HT1080 (cell line): ENCODE results near the gene CNTN6. TPM values are rescaled to one million over a fixed set of nuclear protein-coding genes. Genes with fewer than 3 reads are reported as not detected.

ENCODE experiments used
- DNase-seq: peaks from one replicate; pipeline ENCODE4 v3.0.0-alpha.2; 2015; ENCODE audit warnings: low read depth
- total RNA-seq: library from RNA; depleted of rRNA; stranded (reverse); fragments of >200 nt; shearing (Covaris generic); gene quantifications from 2 replicates; pipeline ENCODE4 v1.2.3, GENCODE V29; 2014

The CNTN6 gene
- total RNA-seq, 1 experiment from 2014 or later, result 0.11 TPM

DNA sequence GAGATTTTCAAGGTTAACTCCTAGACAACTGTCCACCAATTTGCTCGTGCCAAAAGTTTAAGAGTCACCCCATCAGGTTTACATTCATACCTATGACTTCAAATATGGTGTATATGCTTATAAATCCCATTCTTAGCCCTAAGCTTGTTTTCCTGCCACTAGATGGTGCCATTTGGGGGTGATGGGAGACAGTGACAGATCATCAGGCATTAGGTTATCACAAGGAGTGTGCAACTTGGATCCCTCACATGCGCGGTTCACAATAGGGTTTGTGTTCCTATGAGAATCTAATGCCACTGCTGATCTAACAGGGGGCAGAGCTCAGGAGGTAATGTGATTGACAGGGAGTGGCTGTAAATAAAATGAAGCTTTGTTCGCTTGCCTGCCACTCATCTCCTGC is 182.7 kb downstream of the CNTN6 start:
- DNase-seq, result no peak

DNA sequence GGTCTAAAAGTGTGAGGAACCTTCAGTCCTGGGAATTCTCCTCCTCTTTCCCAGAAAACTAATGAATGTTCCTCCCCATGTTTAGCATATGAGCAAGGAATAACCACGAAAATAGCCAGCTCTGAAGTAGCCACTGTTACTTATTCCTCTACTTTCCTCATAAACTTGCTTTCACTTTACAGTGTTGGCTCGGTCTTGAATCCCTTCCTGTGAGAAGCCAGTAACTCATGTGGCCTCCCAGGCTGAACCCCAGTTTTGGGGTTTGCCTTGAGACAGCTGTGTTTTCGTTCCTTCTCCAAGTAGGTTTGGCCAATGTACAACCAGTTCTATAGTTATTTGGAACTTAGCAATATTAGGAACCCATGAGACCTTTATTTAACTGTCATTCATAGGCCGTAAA is 195.0 kb downstream of the CNTN6 start:
- no peak for DNase-seq

DNA sequence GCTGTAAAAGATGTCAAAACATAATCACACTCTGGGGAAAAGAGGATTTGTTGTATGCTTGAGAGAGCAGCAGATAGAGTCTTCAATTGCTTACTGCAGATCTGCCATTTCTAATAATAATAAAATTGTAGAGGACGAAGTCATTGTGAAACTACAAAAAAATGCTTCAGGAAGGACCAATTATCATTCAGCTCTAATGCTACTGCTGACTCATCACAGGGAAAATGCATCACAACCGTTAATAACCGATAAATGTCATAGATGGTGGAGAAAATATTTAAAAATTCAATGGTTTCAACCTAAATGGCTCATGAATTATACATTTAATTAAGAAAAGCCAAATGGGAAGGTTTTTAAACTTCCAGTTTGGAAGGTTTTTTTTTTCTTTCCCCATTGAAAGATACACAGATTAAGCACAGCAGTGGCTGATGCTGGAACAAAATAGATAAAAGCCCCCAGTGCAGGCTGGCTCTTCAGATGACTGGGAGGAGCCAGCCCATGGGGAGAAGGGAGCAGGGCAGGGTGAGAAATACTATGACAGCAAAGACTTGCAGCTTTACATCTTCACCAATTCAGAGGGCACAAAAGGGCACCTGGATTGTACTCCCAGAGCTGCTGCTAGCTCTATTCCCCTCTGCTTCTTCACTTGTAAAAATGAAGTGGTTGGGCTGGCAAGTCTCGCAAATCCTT is 196.1 kb downstream of the CNTN6 start:
- no peak for DNase-seq

DNA sequence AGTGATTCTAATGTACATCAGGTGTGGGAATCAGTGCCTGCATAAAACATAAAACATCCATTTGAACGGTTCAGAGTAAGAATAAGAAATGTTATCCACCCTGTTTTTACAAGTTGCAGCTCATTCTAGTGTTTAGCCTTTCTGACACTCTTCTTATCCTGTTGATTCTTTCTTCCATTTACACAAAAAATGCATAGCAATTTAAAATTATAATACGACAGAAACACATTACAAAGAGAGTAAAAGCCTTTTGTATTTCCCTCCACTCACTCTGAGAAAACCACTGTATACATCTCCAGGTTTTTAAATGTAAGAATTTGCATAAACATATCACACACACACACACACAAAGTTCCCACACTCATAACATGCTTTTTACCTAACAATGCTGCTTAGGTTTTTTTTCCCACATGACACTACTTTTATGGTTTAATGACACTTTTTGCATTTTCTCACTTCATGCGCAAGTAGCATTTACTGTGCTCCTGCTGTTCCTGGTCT is 199.8 kb downstream of the CNTN6 start:
- DNase-seq, result no peak

DNA sequence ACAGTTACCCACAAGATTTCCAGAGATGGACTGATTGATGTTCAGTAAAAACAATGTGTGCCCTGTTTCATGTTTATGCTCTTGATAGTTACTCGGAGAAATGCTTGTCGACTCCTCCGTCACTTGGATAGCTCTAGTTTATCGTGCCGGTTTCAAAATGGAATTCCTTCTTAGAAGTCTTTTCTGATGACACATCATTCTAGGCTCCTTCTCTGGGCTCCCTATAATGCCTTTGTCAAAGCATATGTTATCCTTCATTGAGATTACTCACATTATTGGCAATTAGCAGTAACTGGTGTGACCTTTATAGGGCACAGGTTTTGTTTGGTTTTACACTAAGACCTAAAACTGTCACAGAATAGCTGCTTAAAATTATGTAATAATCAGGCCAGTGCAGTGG is 201.8 kb downstream of the CNTN6 start:
- DNase-seq, result no peak

DNA sequence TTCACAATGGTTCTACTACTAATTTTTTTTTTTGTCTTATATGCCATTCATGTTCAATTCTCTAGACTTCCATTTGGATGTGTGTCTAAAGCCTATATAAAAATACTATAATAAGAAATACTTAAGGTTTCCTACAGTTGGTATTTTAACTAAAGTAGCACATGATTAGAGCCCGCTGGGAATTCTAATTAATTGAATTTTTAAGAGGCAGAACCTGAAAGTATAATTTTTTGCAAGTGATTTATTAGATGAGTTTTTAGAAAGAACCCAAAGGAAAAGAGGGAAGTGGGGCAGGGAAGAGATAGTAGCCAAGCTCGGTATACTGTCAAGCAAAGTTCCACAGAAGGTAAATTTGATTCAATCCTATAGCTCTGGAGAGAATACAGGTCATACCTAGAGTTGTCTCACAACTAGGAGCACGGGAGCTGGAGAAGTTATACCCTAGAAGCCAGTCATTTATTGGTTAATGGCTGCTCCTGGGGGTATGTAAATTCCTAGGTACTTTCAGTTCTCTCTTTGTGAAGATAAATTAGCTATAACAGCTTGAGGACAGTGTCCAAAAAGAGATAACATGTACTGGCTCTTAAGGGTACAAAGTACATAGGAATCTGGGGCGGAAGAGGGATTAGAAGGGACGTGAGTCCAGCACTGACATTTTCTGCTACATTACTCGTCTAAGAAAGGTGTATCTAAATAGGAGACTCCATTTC is 225.6 kb downstream of the CNTN6 start:
- no peak for DNase-seq

DNA sequence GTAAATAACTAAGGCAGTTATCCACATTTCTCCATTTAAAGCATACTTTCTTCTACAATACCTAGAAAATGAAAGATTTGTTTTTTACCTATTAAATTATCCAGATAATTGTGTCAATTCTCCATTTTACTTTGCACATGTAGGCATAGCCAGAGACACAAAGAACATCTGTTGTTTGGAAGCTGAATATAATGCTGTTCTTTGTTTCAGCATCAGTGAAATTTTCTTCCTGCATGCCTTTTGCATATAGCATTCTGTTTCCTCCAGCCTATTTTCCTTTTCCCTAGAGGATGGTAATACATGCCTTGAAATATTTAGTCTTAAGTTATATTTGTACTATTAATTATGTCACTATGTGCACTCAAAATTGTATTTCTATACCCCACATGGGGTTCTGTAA is 233.7 kb downstream of the CNTN6 start:
- DNase-seq, result peak; percentile 4

DNA sequence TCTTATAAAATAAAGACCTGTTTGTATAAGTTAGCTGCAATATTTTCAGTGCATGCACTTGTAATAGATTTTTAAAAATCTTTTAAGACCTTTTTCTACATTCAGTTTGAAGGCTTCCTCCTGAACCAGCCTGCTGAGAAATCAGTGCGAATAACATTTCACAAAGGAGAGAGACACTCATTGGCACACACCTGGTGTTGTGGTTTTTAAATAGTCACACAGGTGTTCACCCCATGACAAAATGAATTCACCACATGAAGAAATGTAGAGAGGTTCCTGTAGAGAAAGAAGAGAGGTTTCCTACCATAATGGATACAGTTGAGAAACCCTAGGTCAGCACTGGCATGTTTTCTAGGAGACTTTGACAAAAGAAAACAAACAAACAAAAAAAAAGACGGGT is 237.3 kb downstream of the CNTN6 start:
- DNase-seq, result no peak

DNA sequence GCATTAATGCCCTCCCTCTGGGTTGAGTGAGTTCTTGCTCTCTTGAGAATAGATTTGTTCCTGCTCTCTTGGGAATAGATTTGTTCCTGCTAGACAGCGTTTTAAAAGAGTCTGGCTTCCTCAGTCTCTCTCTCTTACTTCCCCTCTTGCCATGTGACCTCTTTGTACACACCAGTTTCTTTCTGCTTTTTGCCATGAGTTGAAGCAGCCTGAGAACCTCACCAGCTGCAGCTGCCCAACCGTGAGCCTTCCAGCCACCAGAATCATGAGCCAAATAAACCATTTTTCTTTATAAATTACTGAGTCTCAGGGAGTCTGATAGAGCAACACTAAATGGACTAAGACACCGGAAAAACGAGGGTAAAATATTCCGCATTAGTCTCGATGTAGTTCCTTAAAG is 253.6 kb downstream of the CNTN6 start:
- no peak for DNase-seq

DNA sequence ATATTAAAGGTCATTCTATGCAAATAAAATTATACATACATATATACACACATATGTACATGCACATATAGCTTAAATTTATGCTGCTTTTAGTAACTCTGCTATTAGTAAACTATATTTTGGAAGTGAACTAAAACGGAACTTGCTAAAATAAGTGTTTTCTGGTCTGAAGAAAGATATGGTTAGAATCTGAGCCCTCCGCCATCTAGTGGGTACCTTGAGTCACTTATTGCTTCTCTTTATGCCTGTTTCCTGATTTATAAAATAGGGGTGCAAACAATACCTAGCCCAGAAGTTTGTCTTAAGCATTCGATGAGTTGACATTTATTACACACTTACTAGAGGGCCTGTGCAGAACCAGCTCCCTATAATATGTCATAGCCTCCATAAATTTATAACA is 255.7 kb downstream of the CNTN6 start:
- DNase-seq, result no peak

DNA sequence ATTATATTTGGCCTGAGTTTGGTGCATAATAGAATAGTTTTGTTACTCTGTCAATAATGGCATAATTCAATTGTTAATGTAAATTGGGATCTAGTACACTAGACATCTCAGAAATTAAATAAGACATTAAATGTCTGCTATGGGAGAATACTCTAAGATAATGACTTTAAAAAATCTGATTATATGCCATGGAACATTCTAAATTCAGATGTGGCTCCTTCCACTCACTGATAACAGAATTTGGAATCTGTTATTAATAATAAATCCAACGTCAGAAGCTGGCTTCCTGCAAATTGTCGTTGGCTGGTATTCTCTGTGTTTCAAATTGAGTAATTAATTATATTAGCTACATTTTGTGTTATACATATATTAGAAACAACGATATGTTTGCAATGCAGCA is 258.1 kb downstream of the CNTN6 start:
- DNase-seq, result no peak

DNA sequence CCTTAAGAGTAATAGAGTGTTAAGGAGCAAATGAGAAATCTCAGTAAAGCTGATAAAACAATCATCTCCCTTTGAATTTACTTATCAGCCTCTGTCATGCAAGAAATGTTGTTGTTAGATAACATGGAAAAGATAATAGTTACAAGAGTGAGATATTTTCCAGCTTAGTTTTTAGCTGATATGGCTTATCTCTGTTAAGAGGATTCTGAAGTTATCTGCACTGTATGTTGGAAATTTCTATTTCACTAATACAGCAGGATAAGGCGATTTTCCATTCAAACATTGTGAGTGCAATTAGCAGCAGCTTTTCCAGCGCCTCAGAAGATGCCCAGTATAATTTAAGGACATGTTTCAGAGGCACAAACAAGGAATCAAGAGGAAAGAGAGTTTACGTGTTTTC is 262.9 kb downstream of the CNTN6 start:
- no peak for DNase-seq

DNA sequence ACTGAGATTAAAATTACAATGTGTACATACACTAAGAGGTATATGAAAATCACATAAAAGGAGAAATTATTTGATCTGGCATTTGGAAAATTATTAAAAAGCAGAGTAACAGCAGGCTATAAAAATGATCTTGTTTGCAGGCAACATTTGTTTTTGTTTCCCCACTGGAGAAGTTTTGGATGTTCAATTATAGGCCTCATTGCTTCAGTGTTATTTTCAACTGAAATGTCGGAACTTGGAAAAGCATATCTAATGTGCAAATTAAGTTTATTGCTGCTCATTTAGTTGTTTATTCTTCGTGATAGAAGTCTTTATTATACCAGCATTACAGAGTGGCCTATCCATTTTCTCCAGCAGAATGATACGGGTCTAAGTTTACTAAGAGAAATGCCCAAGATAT is 263.3 kb downstream of the CNTN6 start:
- DNase-seq, result no peak

DNA sequence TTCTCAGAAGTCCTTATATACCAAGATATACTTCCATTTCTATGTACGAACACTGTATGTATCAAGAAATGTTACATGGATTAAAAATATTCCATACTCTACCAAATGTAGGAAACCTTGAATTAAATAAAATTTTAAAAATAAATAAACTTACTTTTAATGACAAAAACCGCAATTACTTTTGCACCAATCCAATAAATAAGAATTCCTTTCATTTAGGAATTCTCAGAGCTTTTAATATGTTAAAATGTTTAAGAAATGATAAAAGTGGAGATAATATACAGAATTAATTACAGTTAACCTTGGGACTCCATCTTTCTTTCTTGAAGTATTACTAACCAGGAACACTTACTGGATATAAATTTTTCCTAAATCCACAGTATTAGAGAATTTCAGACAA is 272.7 kb downstream of the CNTN6 start:
- DNase-seq, result no peak

DNA sequence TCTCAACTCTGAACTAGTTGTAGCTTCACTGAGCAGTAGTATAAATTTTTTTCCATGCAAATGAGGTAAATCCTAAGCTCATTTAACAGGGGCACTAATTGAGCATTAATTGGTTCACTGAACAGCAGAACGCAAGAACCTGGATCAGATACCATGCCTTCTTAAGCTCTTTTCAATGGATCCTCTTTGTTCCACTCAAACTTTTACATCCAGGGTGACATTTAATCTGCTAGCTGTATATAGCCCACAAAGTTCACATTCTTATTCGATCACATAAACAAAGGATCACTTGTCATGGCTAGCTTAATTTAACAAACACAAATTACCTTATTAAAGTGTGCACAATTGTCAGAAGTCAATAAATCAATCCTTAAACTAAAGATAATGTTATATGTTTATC is 281.6 kb downstream of the CNTN6 start:
- DNase-seq, result no peak

DNA sequence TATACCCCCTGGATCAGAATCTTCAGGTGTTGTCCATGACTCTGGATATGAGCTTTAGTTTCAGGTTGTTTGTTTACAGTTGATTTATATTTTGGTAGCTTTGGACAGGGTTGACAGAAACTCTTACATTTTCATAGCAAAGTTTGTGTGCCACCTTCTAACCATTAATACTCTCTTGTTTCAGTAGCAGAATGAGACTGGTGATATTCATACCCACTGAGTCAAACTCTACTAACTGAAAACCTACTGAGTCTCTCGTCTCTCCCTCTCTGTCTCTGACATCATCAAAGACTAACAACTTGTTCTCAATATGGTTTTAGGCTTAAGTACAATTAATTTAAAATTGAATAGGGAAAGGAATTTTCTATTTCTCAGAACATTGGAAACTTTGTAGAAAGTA is 282.3 kb downstream of the CNTN6 start:
- DNase-seq, result no peak

DNA sequence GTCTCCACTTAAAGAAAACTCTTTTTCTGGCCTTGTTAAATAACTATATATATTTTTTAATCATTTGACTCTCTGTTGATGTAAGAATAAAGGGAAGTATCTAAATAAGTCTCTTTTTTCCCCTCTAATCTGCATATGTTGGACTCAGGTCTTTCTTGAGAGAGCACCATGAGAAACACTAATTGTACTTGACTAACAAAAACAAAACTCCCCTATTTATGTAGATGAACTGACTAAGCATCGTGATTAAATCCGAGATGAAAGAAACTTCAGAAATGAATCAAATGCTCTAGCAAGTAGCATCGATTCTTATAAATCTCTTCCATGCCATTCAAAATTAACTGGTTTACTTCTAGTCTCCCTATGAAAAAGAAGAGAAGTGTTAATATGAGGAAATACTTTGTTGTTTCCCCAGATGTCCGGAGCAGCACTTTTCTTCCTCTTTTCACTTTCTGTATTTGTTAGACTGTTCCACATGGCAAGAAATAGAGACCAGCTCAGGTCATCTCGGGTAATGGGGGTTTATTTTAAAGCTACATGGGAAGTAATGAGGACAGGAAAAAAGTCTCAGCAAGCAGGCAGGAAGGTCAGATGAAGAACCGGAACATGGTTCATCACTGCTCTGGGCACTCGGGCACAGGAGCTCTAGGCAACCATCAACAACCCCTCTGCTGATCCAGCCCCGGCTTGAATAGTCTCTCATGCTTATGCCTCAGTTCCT is 288.3 kb downstream of the CNTN6 start:
- no peak for DNase-seq

DNA sequence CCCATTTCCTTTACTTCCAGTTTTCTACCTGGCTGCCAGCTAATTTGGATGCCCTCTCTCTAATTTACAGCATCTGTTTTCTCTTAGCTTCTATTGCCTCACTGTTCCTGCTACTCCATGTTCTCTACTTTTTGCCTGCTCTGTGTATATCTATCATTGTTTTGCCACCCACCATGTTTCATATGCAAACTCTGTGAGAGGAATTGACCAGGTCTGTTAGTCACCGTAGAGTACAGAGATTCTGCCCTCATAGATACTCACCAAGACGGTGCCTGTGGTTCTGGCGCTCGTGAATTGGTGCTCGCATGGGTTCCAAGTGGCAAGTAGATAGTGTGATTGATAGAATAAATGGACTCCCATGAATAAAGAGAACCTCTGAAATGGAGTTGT is 288.8 kb downstream of the CNTN6 start:
- DNase-seq, result no peak

DNA sequence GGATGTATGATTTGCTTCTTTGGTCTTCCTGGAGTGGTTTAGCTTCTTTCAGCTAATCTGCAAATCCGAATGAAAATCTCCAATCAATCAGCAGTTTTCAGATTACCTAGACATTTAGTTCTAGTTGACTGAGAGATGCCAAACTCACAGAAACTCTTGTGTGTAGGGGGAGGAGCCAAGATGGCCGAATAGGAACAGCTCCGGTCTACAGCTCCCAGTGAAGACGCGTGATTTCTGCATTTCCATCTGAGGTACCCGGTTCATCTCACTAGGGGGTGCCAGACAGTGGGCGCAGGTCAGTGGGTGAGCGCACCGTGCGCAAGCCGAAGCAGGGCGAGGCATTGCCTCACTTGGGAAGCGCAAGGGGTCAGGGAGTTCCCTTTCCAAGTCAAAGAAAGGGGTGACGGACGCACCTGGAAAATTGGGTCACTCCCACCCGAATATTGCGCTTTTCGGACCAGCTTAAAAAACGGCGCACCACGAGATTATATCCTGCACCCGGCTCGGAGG is 294.6 kb downstream of the CNTN6 start:
- DNase-seq, result peak; percentile 25

DNA sequence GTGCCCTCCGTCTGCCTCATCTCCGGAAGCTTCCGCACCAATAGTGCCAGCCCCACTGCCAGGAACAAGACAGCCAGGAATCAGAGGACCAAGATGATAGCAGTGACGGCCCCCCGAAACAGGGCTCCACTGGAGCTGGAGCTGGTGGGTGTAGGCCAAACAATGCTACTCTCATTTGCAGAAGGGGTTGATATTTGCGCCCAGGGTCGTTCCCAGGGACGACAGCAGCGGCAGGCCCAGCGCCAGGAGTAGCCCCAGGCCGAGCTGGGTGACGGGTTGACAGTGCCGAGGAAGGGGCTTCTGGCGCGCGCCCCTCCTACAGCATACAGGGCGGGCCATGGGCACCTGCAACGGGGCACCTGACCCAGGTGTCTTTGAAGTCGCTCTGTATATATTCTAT is 301.4 kb downstream of the CNTN6 start:
- DNase-seq, result no peak

DNA sequence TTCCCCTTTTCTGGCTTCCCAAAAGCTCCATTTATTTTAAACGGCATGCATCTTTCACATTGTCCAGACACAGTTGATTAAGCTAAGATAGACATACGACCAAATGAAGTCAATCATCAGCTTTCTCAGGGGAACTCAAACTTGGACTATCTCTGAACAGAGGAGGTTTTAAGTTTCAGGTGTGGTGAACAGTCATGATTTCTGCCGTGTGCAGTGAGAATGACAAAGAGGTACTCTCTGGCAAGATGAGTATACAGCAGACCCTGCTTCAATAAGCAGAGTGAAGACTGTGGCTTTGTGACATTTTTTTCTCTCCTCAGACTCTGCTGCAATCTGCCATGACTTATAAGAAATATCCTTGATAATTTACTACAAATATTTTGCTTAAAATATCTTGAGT is 307.7 kb downstream of the CNTN6 start:
- DNase-seq, result no peak

DNA sequence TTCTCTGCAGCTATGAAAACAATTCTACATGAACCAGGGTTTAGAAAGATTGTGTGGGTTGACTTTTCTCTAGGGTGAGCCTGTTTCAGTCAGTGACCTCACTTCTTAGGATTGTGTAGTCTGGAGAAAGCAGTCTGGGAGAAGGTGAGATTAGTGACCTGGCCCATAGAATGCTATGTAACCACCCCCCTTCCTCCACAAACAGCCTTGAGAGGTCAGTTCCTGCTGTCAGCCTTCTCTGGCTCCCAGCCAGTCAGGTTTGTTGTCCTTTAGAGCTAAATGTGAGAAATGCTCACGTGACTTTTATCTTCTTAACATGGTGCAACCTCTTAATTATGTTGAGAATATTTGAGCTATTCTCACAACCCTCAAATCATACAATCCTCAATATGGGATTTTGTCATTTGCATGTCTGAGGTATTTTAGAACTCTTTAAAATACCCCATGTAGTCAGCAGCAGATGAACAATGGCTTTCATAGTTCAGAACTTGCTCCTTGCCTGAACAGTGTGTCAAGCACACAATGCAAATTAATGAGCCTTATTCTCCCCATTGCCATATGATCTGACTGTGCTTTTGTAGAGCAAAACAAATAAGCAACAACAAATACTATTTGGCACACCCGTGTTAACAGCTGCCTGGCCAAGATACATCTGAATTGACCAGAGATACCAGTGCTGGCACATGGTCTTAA is 311.6 kb downstream of the CNTN6 start:
- DNase-seq, result peak; percentile 18
